ENCODE data around the gene STXBP2. TPM values are rescaled to one million over a fixed set of nuclear protein-coding genes. Genes with fewer than 3 reads are reported as not detected.
A peak's percentile ranks its signal among the peaks of the same experiment; 100 is the strongest.

STXBP2 gene
- polyA plus RNA-seq, 4 donors: 11.6 to 84.1 (median 63.4) TPM

DNA sequence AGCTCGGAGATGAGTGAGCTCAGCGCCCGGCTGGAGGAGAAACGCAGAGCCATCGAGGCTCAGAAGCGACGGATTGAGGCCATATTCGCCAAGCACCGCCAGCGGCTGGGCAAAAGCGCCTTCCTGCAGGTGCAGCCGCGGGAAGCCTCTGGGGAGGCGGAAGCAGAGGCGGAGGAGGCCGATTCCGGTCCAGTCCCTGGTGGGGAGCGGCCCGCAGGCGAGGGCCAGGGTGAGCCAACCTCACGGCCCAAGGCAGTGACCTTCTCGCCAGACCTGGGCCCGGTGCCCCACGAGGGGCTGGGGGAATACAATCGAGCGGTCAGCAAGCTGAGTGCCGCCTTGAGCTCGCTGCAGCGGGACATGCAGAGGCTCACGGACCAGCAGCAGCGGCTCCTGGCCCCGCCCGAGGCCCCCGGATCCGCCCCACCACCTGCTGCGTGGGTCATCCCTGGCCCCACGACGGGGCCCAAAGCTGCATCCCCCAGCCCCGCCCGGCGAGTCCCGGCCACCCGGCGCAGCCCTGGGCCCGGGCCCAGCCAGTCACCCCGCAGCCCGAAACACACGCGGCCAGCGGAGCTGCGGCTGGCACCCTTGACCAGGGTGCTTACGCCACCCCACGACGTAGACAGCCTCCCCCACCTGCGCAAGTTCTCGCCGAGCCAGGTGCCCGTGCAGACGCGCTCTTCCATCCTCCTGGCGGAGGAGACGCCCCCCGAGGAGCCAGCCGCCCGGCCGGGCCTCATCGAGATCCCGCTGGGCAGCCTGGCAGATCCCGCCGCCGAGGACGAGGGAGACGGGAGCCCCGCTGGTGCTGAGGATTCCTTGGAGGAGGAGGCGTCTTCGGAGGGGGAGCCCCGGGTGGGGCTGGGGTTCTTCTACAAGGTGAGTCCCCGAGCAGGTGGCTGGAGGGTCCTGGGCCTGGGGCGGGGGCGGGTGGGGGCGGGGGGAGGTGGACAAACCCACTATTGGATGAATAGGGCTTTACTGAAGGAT, 24.3 kb upstream of the STXBP2 start:
- DNase-seq (ENCODE audit: low read depth in 4 of 4, low spot score in 3 of 4): no peak

GRCh38 chr19:7614859-7615741, 21.8 kb upstream of the STXBP2 start:
- DNase-seq (ENCODE audit: low read depth in 4 of 4, low spot score in 3 of 4): no peak

- DNase-seq (ENCODE audit: low read depth in 4 of 4, low spot score in 3 of 4): no peak
Observed at GRCh38 chr19:7617172-7617571, 19.7 kb upstream of the STXBP2 start.

GRCh38 chr19:7617735-7618134, 19.2 kb upstream of the STXBP2 start:
- DNase-seq (ENCODE audit: low read depth in 4 of 4, low spot score in 3 of 4): no peak

DNA sequence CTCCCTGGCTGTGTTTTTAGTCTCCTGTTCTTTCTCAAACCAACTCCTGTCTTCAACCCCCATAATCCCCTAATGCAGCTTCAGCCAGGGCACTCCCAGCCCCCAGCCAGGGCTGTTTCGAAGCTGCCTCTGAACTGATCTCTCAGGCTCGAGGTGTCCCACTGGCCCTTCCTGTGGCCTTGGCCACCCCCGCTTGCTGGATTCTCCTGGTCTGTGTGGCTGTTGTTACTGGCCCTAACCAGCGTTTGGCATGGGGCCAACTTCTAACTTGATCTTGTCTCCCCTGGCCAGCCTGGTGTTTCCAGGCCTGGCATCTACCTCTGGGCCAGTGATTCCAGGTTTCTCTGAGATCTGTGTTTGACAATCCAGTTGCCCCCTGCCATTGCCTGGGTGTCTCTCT, 18.6 kb upstream of the STXBP2 start:
- no peak for DNase-seq (ENCODE audit: low read depth in 4 of 4, low spot score in 3 of 4)

- no peak for DNase-seq (ENCODE audit: low read depth in 4 of 4, low spot score in 3 of 4)
Observed at GRCh38 chr19:7618771-7619510, 18.0 kb upstream of the STXBP2 start.

DNA sequence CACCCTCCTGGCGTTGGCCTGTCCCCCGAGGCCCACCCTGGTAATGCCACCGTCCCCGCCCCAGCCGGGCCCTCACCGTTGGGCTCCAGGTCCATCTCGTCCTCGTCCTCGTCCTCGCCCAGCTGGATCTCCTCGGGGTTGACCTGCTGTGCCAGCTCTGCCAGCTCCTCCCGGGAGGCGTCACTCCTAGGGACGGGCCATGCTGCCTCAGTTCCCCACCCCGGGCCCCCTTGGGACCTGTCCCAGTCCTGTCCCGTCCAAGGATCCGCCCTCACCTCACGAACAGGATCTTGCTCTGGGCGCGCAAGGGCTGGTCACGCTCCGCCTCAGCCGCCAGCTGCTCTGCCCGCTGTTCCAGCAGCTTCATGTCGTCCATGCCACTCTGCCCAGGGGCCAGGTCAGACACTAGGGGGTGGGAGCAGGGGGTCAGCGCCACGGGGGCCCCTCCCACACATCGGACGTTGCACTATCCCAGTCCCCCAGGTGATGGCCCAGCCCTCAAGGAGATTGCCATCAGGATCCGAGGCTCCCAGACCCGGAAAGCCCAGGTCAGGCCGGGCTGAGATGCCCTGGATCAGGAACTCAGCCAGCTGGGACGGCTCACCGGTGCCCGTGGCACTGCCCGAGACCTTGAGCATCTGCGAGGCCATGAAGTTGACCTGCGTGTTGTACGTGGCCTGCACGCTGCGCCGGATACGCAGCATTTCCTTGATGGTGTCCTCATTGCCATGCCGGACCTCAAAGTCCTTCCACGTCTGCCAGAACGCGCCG, 17.1 kb upstream of the STXBP2 start:
- DNase-seq (ENCODE audit: low read depth in 4 of 4, low spot score in 3 of 4): no peak

GRCh38 chr19:7620442-7621412, 16.2 kb upstream of the STXBP2 start:
- no peak for DNase-seq (ENCODE audit: low read depth in 4 of 4, low spot score in 3 of 4)

- no peak for DNase-seq (ENCODE audit: low read depth in 4 of 4, low spot score in 3 of 4)
Observed at GRCh38 chr19:7622933-7623685, 13.8 kb upstream of the STXBP2 start.

DNA sequence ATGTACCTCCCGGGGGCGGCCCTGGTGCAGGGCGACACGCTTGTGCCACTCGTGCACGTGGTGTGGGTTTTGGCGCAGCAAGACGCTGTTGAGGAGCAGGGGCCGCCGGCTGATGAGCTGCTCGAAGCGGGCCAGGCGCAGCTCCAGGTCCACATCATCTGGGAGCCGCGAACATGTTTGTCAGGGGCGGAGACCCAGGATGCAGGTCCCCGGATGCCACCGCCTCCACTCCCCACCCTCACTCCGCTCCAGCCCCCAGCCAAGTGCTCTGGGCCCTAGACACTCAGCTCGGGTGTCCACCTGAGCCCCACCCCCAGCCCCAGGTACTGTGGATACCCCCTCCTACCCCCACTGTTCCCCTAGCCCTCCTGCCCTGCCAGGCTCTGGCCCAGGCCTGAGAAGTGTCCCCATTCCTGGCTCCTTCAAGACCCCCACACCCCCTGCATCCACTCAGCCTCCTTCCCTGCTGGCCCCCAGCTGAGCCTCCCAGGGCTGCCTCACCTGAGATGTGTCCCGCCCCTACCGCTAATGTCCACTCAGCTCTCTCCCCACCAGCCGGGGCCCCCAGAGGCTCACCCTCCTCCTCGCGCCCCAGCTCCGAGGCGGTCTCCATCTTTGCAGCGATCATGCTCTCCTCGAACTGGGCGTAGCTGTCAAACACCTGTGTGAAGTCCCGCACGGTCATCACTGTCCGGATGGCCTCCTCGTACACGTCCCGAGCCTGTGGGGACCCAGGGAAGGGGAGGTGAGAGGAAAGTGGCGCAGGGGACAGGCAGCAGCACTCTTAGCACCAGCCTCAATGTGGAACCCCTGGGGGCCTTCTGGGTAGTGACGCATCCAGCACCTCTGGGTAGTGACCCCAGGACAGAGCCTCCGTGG, 12.9 kb upstream of the STXBP2 start:
- no peak for DNase-seq (ENCODE audit: low read depth in 4 of 4, low spot score in 3 of 4)

GRCh38 chr19:7624810-7625209, 12.1 kb upstream of the STXBP2 start:
- no peak for DNase-seq (ENCODE audit: low read depth in 4 of 4, low spot score in 3 of 4)

GRCh38 chr19:7625763-7626372, 11.0 kb upstream of the STXBP2 start:
- no peak for DNase-seq (ENCODE audit: low read depth in 4 of 4, low spot score in 3 of 4)

DNA sequence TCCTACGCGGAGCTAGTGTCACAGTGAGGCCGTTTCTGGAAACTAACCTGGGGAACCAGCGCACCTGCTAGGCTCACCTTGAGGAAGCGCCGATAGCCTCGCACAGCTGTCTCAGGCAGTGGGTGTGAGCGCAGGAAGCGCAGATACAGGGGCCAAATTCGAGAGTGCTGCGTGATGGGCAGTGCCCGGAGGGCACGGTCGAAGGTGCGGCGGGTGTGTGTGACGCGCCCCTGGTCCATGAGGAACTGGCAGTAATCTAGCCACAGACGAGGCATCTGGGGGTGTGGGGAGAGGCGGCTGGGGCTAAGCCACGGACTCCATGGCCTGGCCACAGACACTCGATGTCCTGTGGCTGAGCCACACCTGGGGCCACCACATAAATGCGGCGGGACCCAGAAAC, 9.7 kb upstream of the STXBP2 start:
- no peak for DNase-seq (ENCODE audit: low read depth in 4 of 4, low spot score in 3 of 4)

- no peak for DNase-seq (ENCODE audit: low read depth in 4 of 4, low spot score in 3 of 4)
Observed at GRCh38 chr19:7628589-7629311, 8.2 kb upstream of the STXBP2 start.

GRCh38 chr19:7629347-7630054, 7.4 kb upstream of the STXBP2 start, which contains the start of the genes PET100 and XAB2:
TSS of gene PET100 (plus strand) at chr19:7629793. CDS start at chr19:7629834, 41 bp downstream.
TSS of gene XAB2 (minus strand) at chr19:7629545. CDS start at chr19:7629527, 18 bp downstream.
- peak; percentile 95 to 98 (median 98) for DNase-seq (ENCODE audit: low read depth in 4 of 4, low spot score in 3 of 4)
